NOMO-1 treated with dmso at 0.1 percent for 144 hours (cell line): ENCODE data around the gene ROCK2.
"Not testable (repeated sequence)": the region's sequence is repeated elsewhere in the genome, so short reads cannot be mapped to it uniquely, and the experiment has no call there.

Experiments used
- DNase-seq: peaks from one replicate; lab custom pipeline; 2025; ENCODE audit not compliant: unreplicated experiment; lab: John Stamatoyannopoulos, UW

ROCK2 gene

GRCh38 chr2:11278219-11278618, 66.2 kb downstream of the ROCK2 start:
- no peak for DNase-seq

GRCh38 chr2:11275910-11276309, 68.5 kb downstream of the ROCK2 start:
- DNase-seq = no peak

GRCh38 chr2:11270891-11271290, 73.5 kb downstream of the ROCK2 start:
- peak; percentile 67 for DNase-seq

- DNase-seq = no peak
These were observed 76.5 kb downstream of the ROCK2 start for GRCh38 chr2:11267931-11268330.

- DNase-seq = no peak
These were observed 79.6 kb downstream of the ROCK2 start for GRCh38 chr2:11264818-11265217.

GRCh38 chr2:11264007-11264406, 80.4 kb downstream of the ROCK2 start:
- DNase-seq = no peak

GRCh38 chr2:11263177-11263576, 81.3 kb downstream of the ROCK2 start:
- DNase-seq = no peak

GRCh38 chr2:11262438-11262837, 82.0 kb downstream of the ROCK2 start:
- DNase-seq = not testable (repeated sequence)

GRCh38 chr2:11261564-11261963, 82.9 kb downstream of the ROCK2 start:
- DNase-seq = not testable (repeated sequence)

GRCh38 chr2:11260979-11261378, 83.5 kb downstream of the ROCK2 start:
- no peak for DNase-seq

- no peak for DNase-seq
These were observed 86.5 kb downstream of the ROCK2 start for GRCh38 chr2:11257964-11258363.

GRCh38 chr2:11257078-11257477, 87.4 kb downstream of the ROCK2 start:
- DNase-seq = no peak

GRCh38 chr2:11256166-11256565, 88.3 kb downstream of the ROCK2 start:
- DNase-seq = no peak

GRCh38 chr2:11254100-11254536, 90.3 kb downstream of the ROCK2 start:
- DNase-seq = no peak

- DNase-seq = not testable (repeated sequence)
These were observed 92.0 kb downstream of the ROCK2 start for GRCh38 chr2:11252458-11252857.

- no peak for DNase-seq
These were observed 93.8 kb downstream of the ROCK2 start for GRCh38 chr2:11250400-11251196.

GRCh38 chr2:11245322-11245721, 99.1 kb downstream of the ROCK2 start:
- DNase-seq = no peak

GRCh38 chr2:11244091-11244826, 100.2 kb downstream of the ROCK2 start:
- no peak for DNase-seq

- DNase-seq = no peak
These were observed 100.9 kb downstream of the ROCK2 start for GRCh38 chr2:11243512-11243911.

GRCh38 chr2:11242542-11243174, 101.8 kb downstream of the ROCK2 start:
- no peak for DNase-seq

- no peak for DNase-seq
These were observed 102.8 kb downstream of the ROCK2 start for GRCh38 chr2:11241412-11242203.
